ENCODE data around the gene CABP4. TPM values are rescaled to one million over a fixed set of nuclear protein-coding genes. Genes with fewer than 3 reads are reported as not detected.

CABP4 gene
- total and polyA plus RNA-seq, 10 of the 15 experiments (the other 5 are each of a cell fraction or from before 2014, with no cell fraction given), result 0.04 to 0.41 (median 0.14) TPM; not detected in 2

DNA sequence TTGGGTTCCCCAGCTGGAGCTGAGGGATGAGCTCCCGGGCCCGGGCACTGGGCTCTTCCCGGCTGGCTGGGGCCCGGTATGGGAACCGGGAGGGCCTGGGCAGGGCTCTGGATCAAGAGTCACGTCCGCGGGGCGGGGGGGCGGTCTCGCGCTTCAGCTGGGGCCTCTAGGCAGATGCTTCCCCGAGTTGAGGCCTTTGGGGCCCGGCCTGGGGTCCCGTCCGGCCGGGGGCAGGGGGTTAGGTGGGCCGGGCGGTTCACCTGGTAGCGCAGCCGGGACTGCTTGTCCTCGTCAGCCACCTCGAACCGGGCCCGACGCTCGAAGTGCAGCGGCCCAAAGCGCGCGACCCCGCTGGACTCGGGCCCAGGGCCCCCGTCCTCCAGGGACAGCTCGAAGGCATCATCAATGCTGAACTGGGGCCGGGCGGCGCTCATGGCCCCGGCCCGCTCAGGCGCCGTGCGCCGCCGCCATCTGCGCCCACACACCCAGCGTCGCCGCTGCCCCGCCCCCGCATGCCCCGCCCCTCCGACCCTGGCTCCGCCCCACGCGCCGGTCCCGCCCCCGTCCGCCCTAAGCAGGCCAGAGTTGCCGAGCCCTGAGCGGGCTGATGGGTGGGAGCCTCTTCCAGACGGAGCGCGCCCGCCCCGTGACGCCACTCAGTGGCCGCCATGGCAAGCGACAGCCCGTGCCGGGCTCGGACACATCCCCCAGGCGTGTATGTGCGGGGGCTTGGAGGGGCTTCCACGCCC is 13.8 kb downstream of the CABP4 start, which contains the start of gene TMEM134 (continued):
- TF ChIP-seq, protein P1, sequence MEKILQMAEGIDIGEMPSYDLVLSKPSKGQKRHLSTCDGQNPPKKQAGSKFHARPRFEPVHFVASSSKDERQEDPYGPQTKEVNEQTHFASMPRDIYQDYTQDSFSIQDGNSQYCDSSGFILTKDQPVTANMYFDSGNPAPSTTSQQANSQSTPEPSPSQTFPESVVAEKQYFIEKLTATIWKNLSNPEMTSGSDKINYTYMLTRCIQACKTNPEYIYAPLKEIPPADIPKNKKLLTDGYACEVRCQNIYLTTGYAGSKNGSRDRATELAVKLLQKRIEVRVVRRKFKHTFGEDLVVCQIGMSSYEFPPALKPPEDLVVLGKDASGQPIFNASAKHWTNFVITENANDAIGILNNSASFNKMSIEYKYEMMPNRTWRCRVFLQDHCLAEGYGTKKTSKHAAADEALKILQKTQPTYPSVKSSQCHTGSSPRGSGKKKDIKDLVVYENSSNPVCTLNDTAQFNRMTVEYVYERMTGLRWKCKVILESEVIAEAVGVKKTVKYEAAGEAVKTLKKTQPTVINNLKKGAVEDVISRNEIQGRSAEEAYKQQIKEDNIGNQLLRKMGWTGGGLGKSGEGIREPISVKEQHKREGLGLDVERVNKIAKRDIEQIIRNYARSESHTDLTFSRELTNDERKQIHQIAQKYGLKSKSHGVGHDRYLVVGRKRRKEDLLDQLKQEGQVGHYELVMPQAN (conservative IDR thresholded peaks at IDR 0.05), result peak; percentile 78
- TF ChIP-seq SRF (IDR thresholded peaks at IDR 0.05; ENCODE audit: low read depth in 2 of 2, low read length in 2 of 2) (peak; percentile 89 to 98), ZNF217 (IDR thresholded peaks at IDR 0.05) (no peak), MLLT1 (IDR thresholded peaks at IDR 0.05) (peak; percentile 100), RELB (IDR thresholded peaks at IDR 0.05; ENCODE audit: low read depth) (peak; percentile 67; the same call in 1 of the 2 replicates), RUNX3 (IDR thresholded peaks at IDR 0.05; ENCODE audit: low read length) (peak; percentile 14; the same call in 1 of the 2 replicates), ETV6 (conservative IDR thresholded peaks at IDR 0.05 in 1 of 2, IDR thresholded peaks at IDR 0.05 in 1 of 2; ENCODE audit: borderline replicate concordance in 1 of 2, low read depth in 1 of 2) (no peak), TCF7 (IDR thresholded peaks at IDR 0.05; ENCODE audit: borderline replicate concordance) (no peak), E2F8 (IDR thresholded peaks at IDR 0.05; ENCODE audit: low read depth, partially characterized antibody) (no peak), ZNF207 (IDR thresholded peaks at IDR 0.05; ENCODE audit: borderline replicate concordance) (no peak), PAX5 (IDR thresholded peaks at IDR 0.05; ENCODE audit: borderline replicate concordance, low read depth, low read length) (no peak), TAF1 (IDR thresholded peaks at IDR 0.05; ENCODE audit: borderline replicate concordance, low read depth, low read length) (peak; percentile 65; the same call in 1 of the 2 replicates), USF1 (IDR thresholded peaks at IDR 0.05; ENCODE audit: borderline replicate concordance, extremely low read length, insufficient read depth, low read depth, low read length) (peak; percentile 23), RELA (IDR thresholded peaks at IDR 0.05; ENCODE audit: borderline replicate concordance, partially characterized antibody) (peak; percentile 50), CHD2 (IDR thresholded peaks at IDR 0.05; ENCODE audit: borderline replicate concordance, low read depth, low read length) (peak; percentile 54; the same call in 1 of the 2 replicates), HDAC2 (IDR thresholded peaks at IDR 0.05) (no peak), GATAD2B (conservative IDR thresholded peaks at IDR 0.05; ENCODE audit: low read depth) (0 out of 2 replicates have a peak, but pooled peaks have one; percentile 83)
- TF ChIP-seq, protein P2, sequence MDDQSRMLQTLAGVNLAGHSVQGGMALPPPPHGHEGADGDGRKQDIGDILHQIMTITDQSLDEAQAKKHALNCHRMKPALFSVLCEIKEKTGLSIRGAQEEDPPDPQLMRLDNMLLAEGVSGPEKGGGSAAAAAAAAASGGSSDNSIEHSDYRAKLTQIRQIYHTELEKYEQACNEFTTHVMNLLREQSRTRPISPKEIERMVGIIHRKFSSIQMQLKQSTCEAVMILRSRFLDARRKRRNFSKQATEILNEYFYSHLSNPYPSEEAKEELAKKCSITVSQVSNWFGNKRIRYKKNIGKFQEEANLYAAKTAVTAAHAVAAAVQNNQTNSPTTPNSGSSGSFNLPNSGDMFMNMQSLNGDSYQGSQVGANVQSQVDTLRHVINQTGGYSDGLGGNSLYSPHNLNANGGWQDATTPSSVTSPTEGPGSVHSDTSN (IDR thresholded peaks at IDR 0.05; ENCODE audit: insufficient replicate concordance, low read depth, low read length), result no peak

All from GM12878 (cell line).